Heart left ventricle (tissue), 13 donors: ENCODE results near the gene NYAP2.

Experiments used
- CTCF ChIP-seq, 12 donors: fragments of 200-600 bp; sonication (generic) in 4 of 12; IDR thresholded peaks; one replicate each; pipeline versions ENCODE4 v1.5.0 to v1.8.0; 2018 to 2022; ENCODE audit warnings: antibody characterized with exemption in 12 of 12, mild to moderate bottlenecking in 5 of 12
- POLR2A ChIP-seq, 2 donors: fragments of 450-650 bp; IDR thresholded peaks; one replicate each; pipeline ENCODE4 v1.6.1; 2017; ENCODE audit warnings: antibody characterized with exemption in 2 of 2, mild to moderate bottlenecking in 2 of 2, moderate library complexity in 2 of 2
- donor health status: ischemic (EF 13 %, LVEDD 7.1; RV severe dilation, severe dysfunction).
- donor health status: DM: no; HTN: yes; CAD: no.
- donor health status: DM: no; HTN: no; CAD: no.
- donor health status: ischemic (EF 25% LVEDD 6.9; RV normal size, moderate dysfunction).
- donor health status: ischemic (EF 25% LVEDD 5.7; RV mildly dilated, moderate dysfunction).
- donor health status: ischemic (EF 35%, LVEDD 5.7; RV mildly dilated, moderate dysfunction).
- donor health status: nonischemic (EF 11% LVEDD 7.7; RV severe dilation, severe dysfunction).
- donor health status: DM: yes; HTN: yes; CAD: no.
- donor health status: PGD.
- donor health status: ischemic (EF 29% LVEDD 5.4; RV normal size, mild dysfunction).
- donor health status: nonischemic (EF 23%, LVEDD 6.1; RV moderate dilation, normal function).

GRCh38 chr2:225413786-225414185 lies 14.3 kb downstream of the NYAP2 start:
- TF ChIP-seq POLR2A (IDR thresholded peaks at IDR 0.05) (no peak), CTCF (IDR thresholded peaks at IDR 0.05) (no peak)
